Vagina (tissue), 2 donors: ENCODE results near the gene GALM.

Source experiments
- CTCF ChIP-seq, 3 experiments: fragments of 450-650 bp in 2 of 3; fragments of 200-600 bp in 1 of 3; sonication (generic) in 1 of 3; IDR thresholded peaks; one replicate each; pipeline ENCODE4 v1.5.1; 2017 to 2019; ENCODE audit warnings: antibody characterized with exemption in 3 of 3, mild to moderate bottlenecking in 2 of 3, moderate library complexity in 2 of 3
- POLR2A ChIP-seq, 2 donors: fragments of 450-650 bp; IDR thresholded peaks; one replicate each; pipeline ENCODE4 v1.6.1; 2017; ENCODE audit warnings: antibody characterized with exemption in 2 of 2, mild to moderate bottlenecking in 2 of 2, moderate library complexity in 2 of 2
- POLR2AphosphoS5 ChIP-seq, 2 donors: sonication (generic); formaldehyde crosslinking; IDR thresholded peaks; one replicate each; pipeline ENCODE4 v1.9.0; 2017; ENCODE audit warnings: antibody characterized with exemption in 2 of 2, mild to moderate bottlenecking in 2 of 2, low read depth in 1 of 2; ENCODE audit not compliant: insufficient read depth in 1 of 2

GRCh38 chr2:38747007-38747424 lies 81.1 kb downstream of the GALM start:
- TF ChIP-seq CTCF (IDR thresholded peaks at IDR 0.05) (no peak), POLR2A (IDR thresholded peaks at IDR 0.05) (no peak), POLR2AphosphoS5 (IDR thresholded peaks at IDR 0.05; ENCODE audit: insufficient read depth in 1 of 2, low read depth in 1 of 2) (no peak)
